WTC11 (cell line): Measurements from ENCODE around the gene NAB2. TPM values are rescaled to one million over a fixed set of nuclear protein-coding genes. Genes with fewer than 3 reads are reported as not detected.

Experiments
- ATAC-seq: fragments of 200-7000 bp; cut with Tn5 transposase; 2 replicates; pipeline ENCODE4 v1.10.0; 2021; ENCODE audit warnings: mild to moderate bottlenecking, moderate library complexity
- CTCF ChIA-PET: fragments of 300-600 bp; sonication (Branson Sonifier 250); formaldehyde crosslinking; loops from one replicate; lab custom pipeline; 2021; ENCODE audit warnings: antibody characterized with exemption; lab: Charles Lee
- POLR2A ChIA-PET: fragments of 350-600 bp; sonication (Branson Sonifier 250); formaldehyde crosslinking; loops from one replicate; lab custom pipeline; 2021; ENCODE audit warnings: antibody characterized with exemption; lab: Charles Lee
- DNase-seq: peaks from one replicate; pipeline ENCODE4 v3.0.0; 2021; ENCODE audit warnings: low spot score
- H3K27ac Mint-ChIP-seq: 2 replicates; pipeline ENCODE4 v1.8.0; 2021; ENCODE audit warnings: mixed read lengths
- H3K27me3 Mint-ChIP-seq: 2 replicates; pipeline ENCODE4 v1.8.0; 2021; ENCODE audit warnings: low read depth, mild to moderate bottlenecking, moderate library complexity, mixed read lengths
- H3K36me3 Mint-ChIP-seq: 2 replicates; pipeline ENCODE4 v1.8.0; 2021; ENCODE audit warnings: mixed read lengths
- H3K4me1 Mint-ChIP-seq: 2 replicates; pipeline ENCODE4 v1.8.0; 2022; ENCODE audit warnings: mixed read lengths
- H3K4me3 Mint-ChIP-seq: 2 replicates; pipeline ENCODE4 v1.8.0; 2021; ENCODE audit warnings: mild to moderate bottlenecking, moderate library complexity, mixed read lengths
- H3K9me3 Mint-ChIP-seq: 2 replicates; pipeline ENCODE4 v1.8.0; 2021; ENCODE audit warnings: mixed read lengths
- ATF3 ChIP-seq: sonication (generic); formaldehyde crosslinking; conservative IDR thresholded peaks from 2 replicates; pipeline ENCODE4 v1.8.1; 2022; ENCODE audit warnings: mild to moderate bottlenecking, missing genetic modification reagents
- CTCF ChIP-seq: fragments of 200-600 bp; IDR thresholded peaks from 2 replicates; pipeline ENCODE4 v1.8.0; 2022; ENCODE audit warnings: antibody characterized with exemption
- E2F4 ChIP-seq: sonication (generic); formaldehyde crosslinking; IDR thresholded peaks from 2 replicates; pipeline ENCODE4 v1.8.1; 2022; ENCODE audit warnings: low read depth, mild to moderate bottlenecking, moderate library complexity, missing genetic modification reagents, borderline replicate concordance
- ELF4 ChIP-seq: sonication (generic); formaldehyde crosslinking; IDR thresholded peaks from 2 replicates; pipeline ENCODE4 v1.8.1; 2022; ENCODE audit warnings: low read depth, mild to moderate bottlenecking, moderate library complexity, missing genetic modification reagents
- EMX1 ChIP-seq: fragments of 250-450 bp; sonication (Bioruptor Pico); IDR thresholded peaks from 2 replicates; pipeline ENCODE4 v1.8.0; 2021; ENCODE audit warnings: mild to moderate bottlenecking
- FOXK1 ChIP-seq: sonication (generic); formaldehyde crosslinking; IDR thresholded peaks from 2 replicates; pipeline ENCODE4 v1.8.0; 2022; ENCODE audit warnings: mild to moderate bottlenecking, moderate library complexity, missing genetic modification reagents
- GABPB1 ChIP-seq: sonication (generic); formaldehyde crosslinking; IDR thresholded peaks from 2 replicates; pipeline ENCODE4 v1.8.1; 2023; ENCODE audit warnings: mild to moderate bottlenecking, missing genetic modification reagents
- GTF2I ChIP-seq: fragments of 250-450 bp; sonication (Bioruptor Pico); conservative IDR thresholded peaks from 2 replicates; pipeline ENCODE4 v1.4.0; 2021; ENCODE audit warnings: mild to moderate bottlenecking
- HMGXB4 ChIP-seq: sonication (generic); formaldehyde crosslinking; IDR thresholded peaks from 2 replicates; pipeline ENCODE4 v1.8.1; 2023; ENCODE audit warnings: mild to moderate bottlenecking, moderate library complexity, missing genetic modification reagents
- JAZF1 ChIP-seq: fragments of 250-450 bp; sonication (Bioruptor Pico); IDR thresholded peaks from 2 replicates; pipeline ENCODE4 v1.9.0; 2021; ENCODE audit warnings: moderate library complexity, mild to moderate bottlenecking, inconsistent platforms
- JUN ChIP-seq: sonication (generic); formaldehyde crosslinking; IDR thresholded peaks from 2 replicates; pipeline ENCODE4 v1.8.0; 2023; ENCODE audit warnings: mild to moderate bottlenecking, missing genetic modification reagents
- KAT7 ChIP-seq: sonication (generic); formaldehyde crosslinking; IDR thresholded peaks from 2 replicates; pipeline ENCODE4 v1.8.1; 2023; ENCODE audit warnings: missing genetic modification reagents, mild to moderate bottlenecking, borderline replicate concordance
- MAX ChIP-seq: sonication (generic); formaldehyde crosslinking; IDR thresholded peaks from 2 replicates; pipeline ENCODE4 v1.8.0; 2022; ENCODE audit warnings: mild to moderate bottlenecking, missing genetic modification reagents
- MXD4 ChIP-seq: fragments of 250-450 bp; sonication (Bioruptor Pico); IDR thresholded peaks from 2 replicates; pipeline ENCODE4 v1.8.0; 2021; ENCODE audit warnings: mild to moderate bottlenecking, moderate library complexity, borderline replicate concordance
- NFATC4 ChIP-seq: fragments of 250-450 bp; sonication (Bioruptor Pico); IDR thresholded peaks from 2 replicates; pipeline ENCODE4 v1.9.0; 2021; ENCODE audit warnings: mild to moderate bottlenecking
- NFYB ChIP-seq: sonication (generic); formaldehyde crosslinking; conservative IDR thresholded peaks from 2 replicates; pipeline ENCODE4 v1.8.0; 2022; ENCODE audit warnings: low read depth, missing genetic modification reagents
- RORB ChIP-seq: fragments of 250-450 bp; sonication (Bioruptor Pico); IDR thresholded peaks from 2 replicates; pipeline ENCODE4 v1.9.0; 2021; ENCODE audit warnings: mild to moderate bottlenecking
- SOX15 ChIP-seq: fragments of 250-450 bp; sonication (Bioruptor Pico); IDR thresholded peaks from 2 replicates; pipeline ENCODE4 v1.9.0; 2021; ENCODE audit warnings: mild to moderate bottlenecking
- SP1 ChIP-seq: sonication (generic); formaldehyde crosslinking; conservative IDR thresholded peaks from 2 replicates; pipeline ENCODE4 v1.8.1; 2022; ENCODE audit warnings: missing genetic modification reagents
- TCF7 ChIP-seq: sonication (generic); formaldehyde crosslinking; IDR thresholded peaks from 2 replicates; pipeline ENCODE4 v1.8.0; 2022; ENCODE audit warnings: mild to moderate bottlenecking, low read depth, missing genetic modification reagents, moderate library complexity
- TEAD1 ChIP-seq: sonication (generic); formaldehyde crosslinking; IDR thresholded peaks from 2 replicates; pipeline ENCODE4 v1.8.0; 2022; ENCODE audit warnings: mild to moderate bottlenecking, missing genetic modification reagents
- TEAD4 ChIP-seq: sonication (generic); formaldehyde crosslinking; IDR thresholded peaks from 2 replicates; pipeline ENCODE4 v1.8.0; 2022; ENCODE audit warnings: mild to moderate bottlenecking, missing genetic modification reagents
- USF1 ChIP-seq: sonication (generic); formaldehyde crosslinking; IDR thresholded peaks from 2 replicates; pipeline ENCODE4 v1.8.0; 2022; ENCODE audit warnings: mild to moderate bottlenecking, missing genetic modification reagents
- ZBTB21 ChIP-seq: sonication (generic); formaldehyde crosslinking; IDR thresholded peaks from 2 replicates; pipeline ENCODE4 v1.8.1; 2023; ENCODE audit warnings: mild to moderate bottlenecking, missing genetic modification reagents, borderline replicate concordance
- ZNF423 ChIP-seq: fragments of 250-450 bp; sonication (Bioruptor Pico); IDR thresholded peaks from 2 replicates; pipeline ENCODE4 v2.1.2; 2022; ENCODE audit warnings: mild to moderate bottlenecking, moderate library complexity
- ZSCAN18 ChIP-seq: fragments of 250-450 bp; sonication (Bioruptor Pico); IDR thresholded peaks from 2 replicates; pipeline ENCODE4 v2.1.2; 2022; ENCODE audit warnings: mild to moderate bottlenecking, moderate library complexity
- total RNA-seq: library from RNA; stranded (reverse); gene quantifications from 3 replicates; pipeline ENCODE4 v1.2.3, GENCODE V29; 2021

NAB2 gene
- total RNA-seq, 1 experiment from 2014 or later, result 20.5 TPM

- no peak for TF ChIP-seq USF1 (CRISPR knock-in tag)
Observed at GRCh38 chr12:57126061-57126460, 37.1 kb downstream of the NAB2 start (continued).

- peaks cover 2% of the 10 kb centered on the region; the same call in 1 of the 2 replicates for H3K36me3 Mint-ChIP-seq
- H3K27me3 Mint-ChIP-seq, result peaks cover 6% of the 10 kb centered on the region
- H3K27ac Mint-ChIP-seq, result peak overlapping the region; percentile 85
- ATAC-seq, result no peak
- no peak for DNase-seq
- no peak for TF ChIP-seq MXD4 (CRISPR knock-in tag)
- no peak for TF ChIP-seq ZNF423 (CRISPR knock-in tag)
- no peak for TF ChIP-seq E2F4 (CRISPR knock-in tag)
- no peak for TF ChIP-seq NFATC4 (CRISPR knock-in tag)
- no peak for TF ChIP-seq FOXK1 (CRISPR knock-in tag)
- no peak for TF ChIP-seq CTCF
- TF ChIP-seq ELF4 (CRISPR knock-in tag), result no peak
- TF ChIP-seq KAT7 (CRISPR knock-in tag), result no peak
- no peak for TF ChIP-seq GTF2I
- no peak for TF ChIP-seq HMGXB4 (CRISPR knock-in tag)
- TF ChIP-seq ATF3, result no peak
- no peak for TF ChIP-seq TCF7 (CRISPR knock-in tag)
- TF ChIP-seq TEAD4, result no peak
- H3K4me3 Mint-ChIP-seq, result peak overlapping the region; percentile 85
- peaks cover 36% of the 10 kb centered on the region for H3K4me1 Mint-ChIP-seq
- CTCF ChIA-PET, result interaction anchor here (0.6 to 5.9 kb wide), 15 partner anchors 9 to 101 kb away, joined by 3 to 112 read pairs (median 7); partner anchors contain the start of gene STAT6
- H3K9me3 Mint-ChIP-seq, result peaks cover 18% of the 10 kb centered on the region
- POLR2A ChIA-PET, result interaction anchor here (1.0 to 2.2 kb wide), 2 partner anchors 39 to 47 kb away, joined by 3 to 7 read pairs; partner anchors contain the start of gene NEMP1
Observed at GRCh38 chr12:57126561-57126960, 37.6 kb downstream of the NAB2 start.

GRCh38 chr12:57127101-57127725, 38.3 kb downstream of the NAB2 start:
- Mint-ChIP-seq H3K36me3 (peaks cover 2% of the 10 kb centered on the region; the same call in 1 of the 2 replicates), H3K4me3 (peak overlapping the region; percentile 85), H3K4me1 (peaks cover 42% of the 10 kb centered on the region), H3K9me3 (peaks cover 15% of the 10 kb centered on the region), H3K27me3 (peaks cover 6% of the 10 kb centered on the region), H3K27ac (peak overlapping the region; percentile 85)
- ChIA-PET CTCF (interaction anchor here (0.5 to 5.9 kb wide), 35 partner anchors 8 to 938 kb away, joined by 3 to 112 read pairs (median 5); partner anchors contain the start of genes NEMP1, NXPH4, SHMT2 and SMARCC2), POLR2A (interaction anchor here (0.8 to 3.5 kb wide), 10 partner anchors 16 to 490 kb away, joined by 3 to 21 read pairs (median 5); partner anchors contain the start of genes NAB2, NEMP1, SHMT2 and STAT6)
- DNase-seq (peak; percentile 76), ATAC-seq (peak; percentile 38)
- TF ChIP-seq SP1 (0 out of 2 replicates have a peak, but pooled peaks have one; percentile 28), EMX1 (CRISPR knock-in tag) (no peak), GABPB1 (peak; percentile 13; the same call in 1 of the 2 replicates), USF1 (CRISPR knock-in tag) (0 out of 2 replicates have a peak, but pooled peaks have one; percentile 28), SOX15 (CRISPR knock-in tag) (no peak), ZBTB21 (CRISPR knock-in tag) (no peak), MAX (no peak), ZSCAN18 (CRISPR knock-in tag) (no peak), JUN (CRISPR knock-in tag) (no peak), JAZF1 (CRISPR knock-in tag) (no peak), NFYB (CRISPR knock-in tag) (no peak), TEAD1 (CRISPR knock-in tag) (no peak), NFATC4 (CRISPR knock-in tag) (no peak), RORB (CRISPR knock-in tag) (no peak)
